ENCODE data around the gene ATAD2B. TPM values are rescaled to one million over a fixed set of nuclear protein-coding genes. Genes with fewer than 3 reads are reported as not detected.

ATAD2B gene
- polyA plus RNA-seq, 1 of the 3 experiments (the other 2 are of a cell fraction) = 1.3 TPM

- ChIA-PET POLR2A (no interaction called here), CTCF (interaction anchor here (1.8 to 2.7 kb wide), 3 partner anchors 9 to 91 kb away, joined by 5 to 23 read pairs (median 10); partner anchors contain the start of gene ATAD2B)
- TF ChIP-seq GATA2 (CRISPR knock-in tag; IDR thresholded peaks at IDR 0.05) = no peak
- Histone ChIP-seq H3K9me2 (no peaks in the 10 kb centered on the region), H3K27me3 (ENCODE audit: insufficient read depth) (no peaks in the 10 kb centered on the region), H3K36me3 (replicated peaks in 1 of 2; ENCODE audit: control insufficient read depth in 1 of 2, insufficient read depth in 2 of 2, low read length in 1 of 2) (peaks cover 11 to 14% of the 10 kb centered on the region in 2 experiments), H3K79me2 (ENCODE audit: insufficient read depth) (no peaks in the 10 kb centered on the region), H3F3A (replicated peaks; ENCODE audit: insufficient read depth) (no peaks in the 10 kb centered on the region), H3K4me3 (ENCODE audit: low read depth in 2 of 2, low read length in 1 of 2) (no peak overlapping the region), H4K20me1 (ENCODE audit: insufficient read depth) (no peaks in the 10 kb centered on the region), H2AFZ (ENCODE audit: low read depth) (no peak overlapping the region), H3K27ac (ENCODE audit: low read depth in 2 of 2, low read length in 1 of 2) (no peak overlapping the region), H3K4me1 (ENCODE audit: control insufficient read depth in 1 of 2, insufficient read depth in 2 of 2, low read depth in 1 of 2, low read length in 1 of 2) (no peaks in the 10 kb centered on the region), H3K9ac (no peak overlapping the region), H3K9me3 (no peaks in the 10 kb centered on the region), H3K4me2 (no peak overlapping the region)
- 96% methylated on average over 5 of the region's 5 CpGs for WGBS (ENCODE audit: low lambda C conversion rate)
- DNase-seq = no peak
Measured at GRCh38 chr2:23835423-23835822, 91.5 kb downstream of the ATAD2B start.

GRCh38 chr2:23828986-23829385 is 97.9 kb downstream of the ATAD2B start:
- TF ChIP-seq NFIC (IDR thresholded peaks at IDR 0.05; ENCODE audit: borderline replicate concordance) = no peak
- TF ChIP-seq YY1 (IDR thresholded peaks at IDR 0.05; ENCODE audit: low read depth) = no peak
- TF ChIP-seq RCOR1 (IDR thresholded peaks at IDR 0.05; ENCODE audit: low read length) = no peak
- no peak for TF ChIP-seq POLR2AphosphoS5 (IDR thresholded peaks at IDR 0.05; ENCODE audit: low read depth, low read length)
- TF ChIP-seq CHD2 (IDR thresholded peaks at IDR 0.05; ENCODE audit: low read length, partially characterized antibody) = no peak
- no peak for TF ChIP-seq TCF12 (IDR thresholded peaks at IDR 0.05)
- TF ChIP-seq EP300 (IDR thresholded peaks at IDR 0.05; ENCODE audit: borderline replicate concordance in 1 of 2, low read depth in 1 of 2, low read length in 1 of 2) = no peak
- no peak for TF ChIP-seq SMC3 (IDR thresholded peaks at IDR 0.05; ENCODE audit: low read depth, low read length)
- no peak for TF ChIP-seq IRF3 (IDR thresholded peaks at IDR 0.05; ENCODE audit: low read depth, low read length)
- no peak for TF ChIP-seq FOXM1 (IDR thresholded peaks at IDR 0.05; ENCODE audit: low read depth)
- TF ChIP-seq TAF1 (IDR thresholded peaks at IDR 0.05; ENCODE audit: borderline replicate concordance, low read depth, low read length) = no peak
- no peak for TF ChIP-seq RFX5 (IDR thresholded peaks at IDR 0.05; ENCODE audit: low read length)
- no peak for TF ChIP-seq SIN3A (IDR thresholded peaks at IDR 0.05; ENCODE audit: borderline replicate concordance, low read depth, low read length)
- no peak for TF ChIP-seq GATA2 (CRISPR knock-in tag; IDR thresholded peaks at IDR 0.05)
- no peak for TF ChIP-seq RXRA (IDR thresholded peaks at IDR 0.05; ENCODE audit: borderline replicate concordance, low read depth)

More at GRCh38 chr2:23828986-23829385, 97.9 kb downstream of the ATAD2B start:
- no peak for DNase-seq
- no peak overlapping the region for H2AFZ ChIP-seq (ENCODE audit: low read depth)
- H3K4me2 ChIP-seq = no peak overlapping the region
- H3K36me3 ChIP-seq (replicated peaks in 1 of 2; ENCODE audit: control insufficient read depth in 1 of 2, insufficient read depth in 2 of 2, low read length in 1 of 2) = peaks cover 3 to 8% of the 10 kb centered on the region in 2 experiments
- no peak overlapping the region for H3K27ac ChIP-seq (ENCODE audit: low read depth in 2 of 2, low read length in 1 of 2)
- H3K9ac ChIP-seq = no peak overlapping the region
- H3K79me2 ChIP-seq (ENCODE audit: insufficient read depth) = no peaks in the 10 kb centered on the region
- no peaks in the 10 kb centered on the region for H3K9me3 ChIP-seq
- peaks cover 18% of the 10 kb centered on the region for H3F3A ChIP-seq (replicated peaks; ENCODE audit: insufficient read depth)
- 89% methylated on average over 1 of the region's 1 CpG for WGBS (ENCODE audit: low lambda C conversion rate)
- H4K20me1 ChIP-seq (ENCODE audit: insufficient read depth) = no peaks in the 10 kb centered on the region
- H3K4me1 ChIP-seq (ENCODE audit: control insufficient read depth in 1 of 2, insufficient read depth in 2 of 2, low read depth in 1 of 2, low read length in 1 of 2) = no peaks in the 10 kb centered on the region; a peak in 1 of 4 replicates
- no peaks in the 10 kb centered on the region for H3K27me3 ChIP-seq (ENCODE audit: insufficient read depth)
- CTCF ChIA-PET = interaction anchor here (8.2 kb wide), 1 partner anchor 98 kb away, joined by 72 read pairs; the partner anchor contains the start of gene ATAD2B
- no peak overlapping the region for H3K4me3 ChIP-seq (ENCODE audit: low read depth in 2 of 2, low read length in 1 of 2)
- no peaks in the 10 kb centered on the region for H3K9me2 ChIP-seq
- POLR2A ChIA-PET = no interaction called here
